Putamen (tissue), 1 donor: ENCODE data around the gene ANTXR1.
A peak's percentile ranks its signal among the peaks of the same experiment; 100 is the strongest.

Source experiments
- DNase-seq: peaks from one replicate; pipeline ENCODE4 v3.0.0-alpha.2; 2016; ENCODE audit warnings: low spot score

Gene ANTXR1

GRCh38 chr2:69133898-69134297, 120.9 kb downstream of the ANTXR1 start:
- no peak for DNase-seq

- DNase-seq, result no peak
Measured at GRCh38 chr2:69134306-69134945, 121.4 kb downstream of the ANTXR1 start.

- no peak for DNase-seq
Measured at GRCh38 chr2:69138247-69138772, 125.3 kb downstream of the ANTXR1 start.

GRCh38 chr2:69138793-69139459, 125.9 kb downstream of the ANTXR1 start:
- no peak for DNase-seq

GRCh38 chr2:69139778-69140670, 127.0 kb downstream of the ANTXR1 start:
- DNase-seq, result no peak

- DNase-seq, result no peak
Measured at GRCh38 chr2:69141061-69141460, 128.1 kb downstream of the ANTXR1 start.

GRCh38 chr2:69143748-69144360, 130.9 kb downstream of the ANTXR1 start:
- DNase-seq, result no peak

- DNase-seq, result no peak
Measured at GRCh38 chr2:69145204-69145603, 132.2 kb downstream of the ANTXR1 start.

- no peak for DNase-seq
Measured at GRCh38 chr2:69147841-69148533, 135.0 kb downstream of the ANTXR1 start.

- no peak for DNase-seq
Measured at GRCh38 chr2:69149631-69150215, 136.7 kb downstream of the ANTXR1 start.

GRCh38 chr2:69151931-69152330, 139.0 kb downstream of the ANTXR1 start:
- no peak for DNase-seq

- DNase-seq, result no peak
Measured at GRCh38 chr2:69152847-69153583, 140.0 kb downstream of the ANTXR1 start.

GRCh38 chr2:69154106-69154505, 141.1 kb downstream of the ANTXR1 start:
- DNase-seq, result no peak

- no peak for DNase-seq
Measured at GRCh38 chr2:69156624-69157023, 143.6 kb downstream of the ANTXR1 start.

GRCh38 chr2:69157441-69157840, 144.5 kb downstream of the ANTXR1 start:
- DNase-seq, result no peak

- DNase-seq, result no peak
Measured at GRCh38 chr2:69159986-69160385, 147.0 kb downstream of the ANTXR1 start.

- no peak for DNase-seq
Measured at GRCh38 chr2:69162057-69162456, 149.1 kb downstream of the ANTXR1 start.

- peak; percentile 50 for DNase-seq
Measured at GRCh38 chr2:69163109-69163508, 150.1 kb downstream of the ANTXR1 start.

- no peak for DNase-seq
Measured at GRCh38 chr2:69163556-69163955, 150.6 kb downstream of the ANTXR1 start.

GRCh38 chr2:69164061-69164778, 151.2 kb downstream of the ANTXR1 start:
- DNase-seq, result no peak
